ENCODE measurements around the gene ASB1. TPM values are rescaled to one million over a fixed set of nuclear protein-coding genes. Genes with fewer than 3 reads are reported as not detected.

ASB1 gene
- total RNA-seq, 2 experiments from 2014 or later: 14.3 to 19.6 TPM

DNA sequence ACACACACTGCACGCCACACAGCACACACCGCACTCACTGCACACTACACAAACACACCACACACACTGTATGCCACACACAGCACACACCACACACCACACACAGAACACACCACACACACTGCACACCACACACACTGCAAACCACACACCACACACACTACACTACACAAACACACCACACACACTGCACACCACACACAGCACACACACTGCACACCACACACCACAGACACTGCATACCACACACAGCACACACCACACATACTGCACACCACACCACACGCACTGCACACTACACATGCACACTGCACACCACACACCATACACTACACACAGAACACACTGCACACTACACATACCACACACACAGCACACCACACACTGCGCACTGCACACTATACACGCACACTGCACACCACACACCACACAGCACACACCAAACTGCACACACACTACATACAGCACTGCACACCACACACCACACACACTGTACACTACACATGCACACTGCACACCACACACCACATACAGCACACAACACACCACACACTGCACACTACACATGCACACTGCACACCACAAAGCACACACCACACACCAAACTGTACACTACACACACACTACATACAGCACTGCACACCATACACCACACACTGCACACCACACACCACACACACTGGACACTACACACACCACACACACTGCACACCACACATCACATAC, 59.6 kb downstream of the ASB1 start:
- Histone ChIP-seq H3K27ac (ENCODE audit: low read depth in 1 of 2, low read length in 2 of 2) (no peak overlapping the region), H3K9me3 (ENCODE audit: control insufficient read depth in 1 of 2, insufficient read depth in 1 of 2, low read length in 2 of 2) (peaks cover 0 to 12% of the 10 kb centered on the region in 2 experiments), H3K4me1 (ENCODE audit: insufficient read depth, low read length) (no peaks in the 10 kb centered on the region), H3K36me3 (ENCODE audit: insufficient read depth, low read length) (no peaks in the 10 kb centered on the region), H3K27me3 (ENCODE audit: control insufficient read depth in 1 of 2, insufficient read depth in 2 of 2, low read length in 2 of 2) (no peaks in the 10 kb centered on the region), H3K4me3 (ENCODE audit: low read length) (no peak overlapping the region)
- no peak overlapping the region for H3K27ac Mint-ChIP-seq
- no peak overlapping the region for H3K4me3 Mint-ChIP-seq
- CTCF ChIA-PET: no interaction called here
- H3K9me3 Mint-ChIP-seq: no peaks in the 10 kb centered on the region
- no peaks in the 10 kb centered on the region for H3K27me3 Mint-ChIP-seq
- intact Hi-C loops (cut with DNase I, micrococcal nuclease): no loop called here
- ATAC-seq (ENCODE audit: poor library complexity) (no peak), DNase-seq (no peak)
- no peaks in the 10 kb centered on the region for H3K36me3 Mint-ChIP-seq (ENCODE audit: low read depth)
- POLR2A ChIA-PET: no interaction called here
- TF ChIP-seq, protein P1, sequence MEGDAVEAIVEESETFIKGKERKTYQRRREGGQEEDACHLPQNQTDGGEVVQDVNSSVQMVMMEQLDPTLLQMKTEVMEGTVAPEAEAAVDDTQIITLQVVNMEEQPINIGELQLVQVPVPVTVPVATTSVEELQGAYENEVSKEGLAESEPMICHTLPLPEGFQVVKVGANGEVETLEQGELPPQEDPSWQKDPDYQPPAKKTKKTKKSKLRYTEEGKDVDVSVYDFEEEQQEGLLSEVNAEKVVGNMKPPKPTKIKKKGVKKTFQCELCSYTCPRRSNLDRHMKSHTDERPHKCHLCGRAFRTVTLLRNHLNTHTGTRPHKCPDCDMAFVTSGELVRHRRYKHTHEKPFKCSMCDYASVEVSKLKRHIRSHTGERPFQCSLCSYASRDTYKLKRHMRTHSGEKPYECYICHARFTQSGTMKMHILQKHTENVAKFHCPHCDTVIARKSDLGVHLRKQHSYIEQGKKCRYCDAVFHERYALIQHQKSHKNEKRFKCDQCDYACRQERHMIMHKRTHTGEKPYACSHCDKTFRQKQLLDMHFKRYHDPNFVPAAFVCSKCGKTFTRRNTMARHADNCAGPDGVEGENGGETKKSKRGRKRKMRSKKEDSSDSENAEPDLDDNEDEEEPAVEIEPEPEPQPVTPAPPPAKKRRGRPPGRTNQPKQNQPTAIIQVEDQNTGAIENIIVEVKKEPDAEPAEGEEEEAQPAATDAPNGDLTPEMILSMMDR (IDR thresholded peaks at IDR 0.05): no peak
- H3K4me1 Mint-ChIP-seq (ENCODE audit: low read depth): no peaks in the 10 kb centered on the region

DNA sequence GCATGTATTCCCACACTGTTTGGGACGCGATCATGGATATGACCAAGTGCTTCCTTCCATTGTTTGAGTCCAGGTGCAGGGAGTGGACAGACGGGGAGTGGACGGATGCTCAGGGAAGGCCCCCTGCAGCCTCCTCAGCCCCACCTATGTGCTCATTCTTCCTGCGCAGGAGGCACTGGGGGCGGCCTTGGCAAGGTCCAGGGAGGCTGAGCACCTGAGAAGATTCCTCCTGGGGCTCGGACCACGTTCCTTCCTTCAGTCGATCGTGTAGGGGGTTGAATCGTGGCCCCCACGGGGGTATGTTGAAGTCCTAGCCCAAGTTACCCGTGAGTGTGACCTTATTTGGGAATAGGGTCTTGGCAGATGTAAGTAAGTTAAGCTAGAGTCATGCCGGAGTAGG, 60.4 kb downstream of the ASB1 start:
- ChIA-PET CTCF (no interaction called here), POLR2A (no interaction called here)
- DNase-seq: no peak
- Histone ChIP-seq H3K4me3 (ENCODE audit: low read length) (no peak overlapping the region), H3K4me1 (ENCODE audit: insufficient read depth, low read length) (no peaks in the 10 kb centered on the region), H3K27ac (ENCODE audit: low read depth in 1 of 2, low read length in 2 of 2) (no peak overlapping the region), H3K27me3 (ENCODE audit: control insufficient read depth in 1 of 2, insufficient read depth in 2 of 2, low read length in 2 of 2) (no peaks in the 10 kb centered on the region), H3K9me3 (ENCODE audit: control insufficient read depth in 1 of 2, insufficient read depth in 1 of 2, low read length in 2 of 2) (peaks cover 0 to 9% of the 10 kb centered on the region in 2 experiments), H3K36me3 (ENCODE audit: insufficient read depth, low read length) (no peaks in the 10 kb centered on the region)
- no peak for ATAC-seq (ENCODE audit: poor library complexity)
- H3K27ac Mint-ChIP-seq: no peak overlapping the region
- H3K36me3 Mint-ChIP-seq (ENCODE audit: low read depth): no peaks in the 10 kb centered on the region
- no peaks in the 10 kb centered on the region for H3K9me3 Mint-ChIP-seq
- peaks cover 5% of the 10 kb centered on the region for H3K4me1 Mint-ChIP-seq (ENCODE audit: low read depth)
- no peak overlapping the region for H3K4me3 Mint-ChIP-seq
- intact Hi-C loops (cut with DNase I, micrococcal nuclease): no loop called here
- TF ChIP-seq, protein P1 (IDR thresholded peaks at IDR 0.05): no peak
- H3K27me3 Mint-ChIP-seq: no peaks in the 10 kb centered on the region

DNA sequence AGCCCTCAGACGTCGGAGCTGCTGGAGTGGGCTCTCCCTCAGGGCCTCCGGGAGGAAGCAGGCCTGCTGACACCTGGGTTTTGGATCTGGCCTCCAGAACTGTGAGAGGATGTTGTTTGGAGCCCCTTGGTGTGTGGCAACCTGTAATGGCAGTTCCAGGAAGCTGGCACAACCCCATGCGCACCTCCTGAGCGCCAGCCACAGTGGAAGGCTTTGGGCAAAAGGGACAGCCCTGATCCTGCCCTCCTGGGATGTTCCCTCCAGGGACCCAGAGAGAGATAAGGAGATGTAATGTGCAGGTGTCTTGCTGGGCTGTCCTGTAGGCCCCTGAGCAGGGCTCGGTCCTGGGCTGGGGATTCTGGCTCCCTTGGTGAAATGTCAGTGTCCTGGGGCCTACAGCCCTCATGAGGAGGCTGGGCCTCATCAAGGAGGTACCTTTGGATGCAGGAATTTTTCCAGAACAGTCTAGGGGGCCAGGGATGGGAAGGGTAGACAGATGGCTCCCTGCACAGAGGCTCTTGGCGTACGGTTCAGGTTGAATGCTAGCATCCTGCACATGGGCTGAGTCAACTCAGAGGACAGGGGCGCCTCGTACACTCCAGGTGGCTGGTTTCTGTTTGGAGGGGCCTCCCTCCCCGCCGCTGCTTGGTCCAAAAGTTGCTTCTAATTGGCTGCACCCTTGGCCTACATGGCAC, 61.1 kb downstream of the ASB1 start:
- Mint-ChIP-seq H3K27me3 (no peaks in the 10 kb centered on the region), H3K4me3 (no peak overlapping the region), H3K36me3 (ENCODE audit: low read depth) (no peaks in the 10 kb centered on the region), H3K9me3 (no peaks in the 10 kb centered on the region), H3K4me1 (ENCODE audit: low read depth) (peaks cover 10% of the 10 kb centered on the region), H3K27ac (no peak overlapping the region)
- DNase-seq (no peak), ATAC-seq (ENCODE audit: poor library complexity) (no peak)
- Histone ChIP-seq H3K27ac (ENCODE audit: low read depth in 1 of 2, low read length in 2 of 2) (no peak overlapping the region), H3K36me3 (ENCODE audit: insufficient read depth, low read length) (no peaks in the 10 kb centered on the region), H3K27me3 (ENCODE audit: control insufficient read depth in 1 of 2, insufficient read depth in 2 of 2, low read length in 2 of 2) (no peaks in the 10 kb centered on the region), H3K4me1 (ENCODE audit: insufficient read depth, low read length) (peaks cover 2% of the 10 kb centered on the region), H3K9me3 (ENCODE audit: control insufficient read depth in 1 of 2, insufficient read depth in 1 of 2, low read length in 2 of 2) (peaks cover 0 to 9% of the 10 kb centered on the region in 2 experiments), H3K4me3 (ENCODE audit: low read length) (no peak overlapping the region)
- ChIA-PET CTCF (no interaction called here), POLR2A (no interaction called here)
- intact Hi-C loops (cut with DNase I, micrococcal nuclease): no loop called here
- TF ChIP-seq, protein P1 (IDR thresholded peaks at IDR 0.05): no peak

Measured in CD4-positive, alpha-beta T cell (primary cell).